GM19455 (cell line): ENCODE data around the gene WASHC2C.
"Not testable (repeated sequence)": the region's sequence is repeated elsewhere in the genome, so short reads cannot be mapped to it uniquely, and the experiment has no call there.

Experiments
- ATAC-seq: cut with Tn5 transposase; IDR thresholded peaks from one replicate; pipeline ENCODE4 v1.9.1; 2021; ENCODE audit not compliant: unreplicated experiment

Gene WASHC2C

DNA sequence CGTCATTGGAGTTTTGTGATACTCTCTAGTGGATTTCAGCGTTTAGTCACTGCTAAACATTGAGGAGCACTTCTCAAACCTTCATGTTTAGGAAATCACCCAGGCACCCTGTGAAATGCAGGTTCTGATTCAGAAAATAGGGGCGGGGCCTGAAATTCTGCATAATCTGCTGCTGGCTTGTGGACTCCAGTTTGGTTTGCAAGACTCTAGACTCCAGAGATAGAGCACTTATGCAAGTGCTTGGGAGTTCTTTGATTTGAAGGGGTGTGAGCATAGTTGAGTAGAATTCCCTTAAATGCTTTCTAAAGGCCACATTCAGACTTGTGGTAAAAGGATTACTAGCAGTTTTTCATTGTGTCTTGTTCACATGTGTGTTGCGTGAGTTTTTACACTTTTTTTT is 41.3 kb downstream of the WASHC2C start:
- not testable (repeated sequence) for ATAC-seq

DNA sequence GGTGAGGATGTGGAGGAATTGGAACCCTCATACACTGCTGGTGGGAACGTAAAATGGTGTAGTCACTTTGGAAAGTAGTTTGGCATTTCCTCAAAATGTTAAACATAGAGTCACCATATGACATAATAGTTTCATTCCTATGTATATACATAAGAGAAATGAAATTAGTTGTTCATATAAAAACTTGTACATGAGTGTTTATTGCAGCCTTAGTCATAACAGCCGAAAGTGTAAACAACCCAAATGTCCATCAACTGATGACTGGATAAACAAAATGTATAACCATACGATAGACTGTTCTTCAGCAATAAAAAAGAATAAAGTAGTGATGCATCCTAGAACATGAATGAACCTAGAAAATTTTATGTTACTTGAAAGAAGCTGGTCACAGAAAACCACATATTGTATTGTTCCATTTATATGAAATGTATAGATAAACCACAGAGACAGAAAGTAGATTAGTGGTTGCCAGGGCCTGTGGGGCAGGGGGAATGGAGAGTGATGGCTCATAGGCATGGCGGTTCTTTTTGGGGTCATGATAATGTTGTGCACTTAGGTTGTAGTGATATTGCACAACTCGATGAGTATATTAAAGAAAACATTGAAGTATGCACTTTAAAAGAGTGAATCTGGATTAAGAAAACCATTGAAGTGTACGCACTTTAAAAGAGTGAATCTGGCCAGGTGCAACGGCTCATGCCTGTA is 44.8 kb downstream of the WASHC2C start:
- not testable (repeated sequence) for ATAC-seq

DNA sequence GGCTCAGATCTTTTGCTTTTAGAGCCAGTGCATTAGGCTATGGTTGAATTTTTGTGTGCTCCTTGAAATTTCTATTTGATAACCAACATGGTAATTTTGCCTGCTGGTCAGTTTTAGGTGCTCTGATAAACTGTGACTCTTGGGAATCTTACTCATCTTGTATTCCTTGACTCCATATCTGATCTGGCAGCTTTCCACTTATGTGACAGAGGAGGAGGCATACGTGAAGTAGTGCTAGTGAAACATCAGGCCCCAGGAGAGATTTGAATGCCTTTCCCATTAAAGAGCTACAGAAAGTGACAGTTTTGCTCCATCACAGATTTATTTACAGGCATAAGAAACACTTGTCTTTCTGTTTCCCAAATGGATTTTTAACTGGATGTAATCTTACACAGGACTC is 59.2 kb downstream of the WASHC2C start:
- not testable (repeated sequence) for ATAC-seq

DNA sequence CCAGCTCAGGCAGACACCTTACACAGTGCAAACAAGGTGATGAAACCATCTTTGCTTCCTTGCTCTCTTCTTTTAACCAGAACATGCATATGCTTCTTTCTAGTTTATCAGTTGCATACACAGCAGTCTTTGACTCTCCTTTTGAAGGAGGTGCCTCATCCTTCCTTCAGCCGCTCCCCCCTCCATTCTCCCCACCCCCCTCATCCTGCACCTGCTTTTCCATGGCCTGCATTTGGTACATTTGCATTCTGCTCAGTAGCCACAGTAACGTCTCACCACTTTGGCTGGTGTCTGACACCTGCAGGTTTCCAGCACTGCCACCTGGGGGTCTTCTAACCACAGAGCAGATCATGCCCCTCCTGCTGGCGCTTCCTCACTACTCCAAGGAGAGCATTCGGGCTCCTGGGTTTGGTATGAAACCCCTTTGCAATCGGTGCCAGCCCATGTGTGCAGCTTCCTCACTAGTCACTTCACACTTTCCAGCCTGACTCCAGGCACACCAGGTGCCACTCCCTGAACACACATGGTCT is 60.2 kb downstream of the WASHC2C start:
- not testable (repeated sequence) for ATAC-seq

DNA sequence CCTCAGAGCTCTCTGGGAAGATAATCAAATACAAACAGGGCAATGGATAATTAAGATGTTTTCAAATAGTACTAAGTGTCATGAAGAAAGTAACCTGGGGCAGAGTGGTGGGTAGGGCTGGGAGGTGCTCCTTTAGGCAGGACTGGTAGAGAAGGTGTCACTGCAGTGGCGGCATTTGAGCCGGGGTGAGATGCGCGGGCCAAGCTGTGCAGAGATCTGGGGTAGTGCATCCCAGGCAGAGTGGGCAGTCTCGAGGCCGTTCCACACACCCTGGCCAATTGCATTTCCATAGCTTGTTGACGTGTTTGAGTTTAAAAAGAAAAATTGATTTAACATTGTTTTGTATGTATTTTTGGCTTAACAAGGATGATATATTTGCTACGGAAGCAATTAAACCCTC is 62.9 kb downstream of the WASHC2C start:
- not testable (repeated sequence) for ATAC-seq

DNA sequence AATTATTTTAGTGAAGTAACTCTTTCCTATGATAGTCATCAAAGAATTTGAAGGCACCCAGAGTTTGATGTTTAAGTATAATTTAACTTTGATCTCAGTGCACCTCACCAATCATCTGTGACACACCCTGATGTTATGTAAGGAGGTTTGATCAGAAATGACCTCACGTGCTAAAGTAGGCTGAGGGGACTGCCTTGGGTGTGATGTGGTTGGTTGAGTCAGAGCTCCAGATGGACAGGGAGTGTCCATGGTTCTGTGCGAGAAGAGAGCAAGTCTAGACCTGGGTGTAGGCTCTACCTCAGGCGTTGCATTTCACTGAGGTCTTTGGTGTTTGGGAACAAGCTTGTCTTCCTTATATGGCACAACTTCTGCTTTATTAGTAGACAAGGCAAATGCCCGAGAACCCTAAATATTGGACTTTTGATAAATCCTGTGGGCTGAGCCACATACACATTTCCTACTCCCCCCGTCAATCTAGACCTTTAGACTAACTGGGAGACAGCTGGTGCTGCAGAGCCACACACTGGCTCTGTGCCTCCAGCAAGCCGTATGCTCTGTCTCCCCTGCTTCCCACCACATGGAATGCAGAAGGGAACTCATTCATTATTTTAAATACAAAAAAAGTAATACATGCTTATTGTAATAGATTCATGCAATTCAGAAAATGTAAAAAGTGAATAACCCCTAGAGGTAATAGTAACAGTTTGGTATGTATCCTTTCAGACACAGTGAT is 63.8 kb downstream of the WASHC2C start:
- ATAC-seq: not testable (repeated sequence)

DNA sequence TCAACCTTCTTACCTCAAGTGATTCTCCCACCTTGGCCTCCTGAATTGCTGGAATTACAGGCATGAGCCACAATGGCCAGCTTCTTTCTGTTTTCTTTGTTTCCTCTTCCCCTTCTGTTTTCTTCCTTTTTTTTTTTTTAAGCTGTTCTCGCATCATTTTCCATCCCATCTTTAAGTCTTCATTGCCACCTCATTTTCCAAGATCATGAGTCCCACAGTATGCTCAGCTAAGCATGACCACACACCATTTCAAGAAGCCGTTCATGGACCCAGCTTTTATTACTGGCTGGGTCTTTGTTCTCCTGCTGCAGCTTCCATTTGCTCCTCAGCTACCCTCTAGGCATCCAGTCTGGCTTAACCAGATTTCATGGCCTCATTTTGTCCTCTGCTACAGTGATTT is 67.7 kb downstream of the WASHC2C start:
- not testable (repeated sequence) for ATAC-seq

DNA sequence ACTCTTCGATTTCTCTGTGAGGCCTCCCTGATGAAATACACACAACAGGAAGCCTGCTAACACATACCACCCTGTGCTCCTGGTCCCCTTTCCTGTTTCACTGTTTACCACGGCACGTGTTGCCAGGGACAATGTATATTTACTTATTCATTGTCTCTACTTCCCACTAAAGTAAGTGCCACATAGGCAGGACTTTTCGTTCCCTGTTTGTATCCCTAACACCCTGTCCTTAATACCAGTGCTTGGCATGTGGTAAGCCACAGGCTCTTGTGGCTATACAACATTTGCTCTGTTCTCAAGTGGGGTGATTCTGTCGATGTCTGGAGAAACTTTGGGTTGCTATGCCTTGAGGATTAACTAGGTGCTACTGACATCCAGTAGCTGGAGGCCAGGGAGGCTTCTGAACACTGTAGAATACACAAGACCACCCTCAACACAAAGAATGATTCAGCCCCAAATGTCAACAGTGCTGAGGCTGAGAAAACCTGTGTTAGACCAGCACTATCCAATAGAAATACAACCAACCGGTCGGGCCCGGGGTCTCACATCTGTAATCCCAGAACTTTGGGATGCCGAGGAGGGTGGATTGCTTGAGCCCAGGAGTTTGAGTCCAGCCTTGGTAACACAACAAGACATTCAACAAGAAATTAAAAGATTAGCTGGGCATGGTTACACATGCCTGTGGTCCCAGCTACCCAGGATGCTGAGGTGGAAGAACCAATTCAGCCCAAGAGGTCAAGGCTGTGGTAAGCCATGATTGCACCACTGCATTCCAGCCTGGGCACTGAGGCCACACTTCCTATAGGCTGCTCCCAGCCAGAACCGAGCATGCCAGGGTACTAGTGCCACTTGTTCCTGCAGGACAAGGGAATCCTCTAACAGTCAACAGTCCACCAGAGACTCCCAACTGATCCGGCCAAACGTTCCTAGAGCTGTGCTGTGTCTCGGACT is 76.3 kb downstream of the WASHC2C start:
- not testable (repeated sequence) for ATAC-seq

DNA sequence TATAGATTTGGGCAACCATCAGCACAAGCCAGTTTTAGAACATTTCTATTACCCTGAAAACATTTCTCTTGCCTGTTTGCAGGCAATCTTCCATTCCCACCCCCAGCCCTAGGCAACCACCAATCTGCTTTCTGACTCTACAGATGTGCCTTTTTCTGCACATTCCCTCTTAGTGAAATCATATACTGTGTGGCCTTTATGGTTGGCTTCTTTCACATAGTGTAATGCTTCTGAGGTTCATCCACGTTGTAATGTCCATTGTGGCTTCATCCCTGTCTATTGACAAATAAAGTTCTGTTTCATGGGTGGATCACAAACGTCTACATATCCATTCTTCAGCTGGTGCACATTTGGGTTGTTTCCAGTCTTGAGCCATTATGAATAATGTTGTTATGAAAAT is 77.9 kb downstream of the WASHC2C start:
- not testable (repeated sequence) for ATAC-seq

DNA sequence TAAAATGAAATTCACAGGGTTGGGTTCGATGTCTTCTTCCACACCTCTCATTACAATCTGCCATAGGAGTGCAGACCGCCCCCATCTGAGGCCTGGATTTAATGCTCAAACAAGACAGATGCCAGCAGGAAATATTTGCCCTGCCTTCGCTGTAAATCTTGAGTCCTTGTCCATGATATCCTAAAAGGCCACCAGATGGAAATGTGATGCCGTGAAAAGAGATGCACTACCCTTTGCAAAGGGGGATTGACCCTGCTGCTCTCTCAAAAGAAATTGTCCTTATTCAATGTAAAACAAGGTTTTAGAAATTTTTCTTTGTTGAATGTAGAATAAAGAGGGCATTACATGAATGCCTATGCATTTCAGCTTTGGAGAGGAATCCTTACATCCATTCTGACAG is 82.8 kb downstream of the WASHC2C start:
- no peak for ATAC-seq

DNA sequence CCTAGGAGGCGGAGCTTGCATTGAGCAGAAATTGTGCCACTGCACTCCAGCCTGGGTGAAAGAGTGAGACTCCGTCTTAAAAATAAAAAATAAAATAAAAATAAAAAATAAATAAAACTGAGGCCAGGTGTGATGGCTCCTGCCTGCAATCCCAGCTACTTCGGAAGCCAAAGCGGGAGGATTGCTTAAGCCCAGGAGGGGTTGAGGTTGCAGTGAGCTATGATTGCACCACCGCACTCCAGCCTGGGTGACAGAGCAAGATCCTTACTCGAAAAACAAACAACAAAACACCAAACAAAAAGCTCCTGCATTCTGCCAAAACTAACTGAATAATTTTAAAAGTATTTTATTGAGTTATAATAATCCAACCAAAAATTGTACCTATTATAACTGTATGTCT is 84.0 kb downstream of the WASHC2C start:
- ATAC-seq: no peak

DNA sequence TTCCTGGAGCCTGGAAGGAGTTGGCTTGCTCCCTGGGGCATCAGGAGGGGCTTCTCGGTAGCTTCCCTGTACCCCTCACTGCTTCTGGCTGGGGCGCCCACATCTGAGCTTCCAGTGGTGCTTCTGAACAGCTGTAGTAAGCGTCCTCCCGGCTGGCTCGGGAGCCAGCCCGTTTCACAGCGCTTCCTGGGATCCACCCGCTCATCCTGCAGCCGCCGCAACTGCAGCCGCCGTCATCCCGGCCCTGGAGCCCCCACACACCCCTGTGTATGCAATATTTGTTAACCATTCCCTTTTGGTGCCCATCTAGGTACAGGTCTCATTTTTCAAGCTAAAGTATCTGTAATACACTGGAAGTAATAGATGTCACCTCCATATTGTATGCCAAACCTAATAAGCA is 85.9 kb downstream of the WASHC2C start:
- ATAC-seq: not testable (repeated sequence)

DNA sequence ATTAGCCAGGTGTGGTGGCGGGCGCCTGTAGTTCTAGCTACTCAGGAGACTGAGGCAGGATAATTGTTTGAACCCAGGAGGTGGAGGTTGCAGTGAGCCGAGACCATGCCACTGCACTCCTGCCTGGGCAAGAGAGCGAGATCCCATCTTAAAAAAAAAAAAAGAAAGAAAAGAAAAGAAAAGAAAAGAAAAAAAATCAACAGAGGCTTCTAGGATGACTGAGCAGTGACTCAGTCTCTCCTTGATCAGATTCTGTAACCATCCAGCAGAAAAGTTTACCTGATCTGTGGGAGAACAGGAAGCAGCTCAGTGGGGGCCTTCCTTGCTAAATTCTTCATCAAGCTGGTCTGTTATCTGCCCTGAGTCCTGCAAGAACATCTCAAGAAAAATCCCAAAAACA is 87.1 kb downstream of the WASHC2C start:
- ATAC-seq: not testable (repeated sequence)

DNA sequence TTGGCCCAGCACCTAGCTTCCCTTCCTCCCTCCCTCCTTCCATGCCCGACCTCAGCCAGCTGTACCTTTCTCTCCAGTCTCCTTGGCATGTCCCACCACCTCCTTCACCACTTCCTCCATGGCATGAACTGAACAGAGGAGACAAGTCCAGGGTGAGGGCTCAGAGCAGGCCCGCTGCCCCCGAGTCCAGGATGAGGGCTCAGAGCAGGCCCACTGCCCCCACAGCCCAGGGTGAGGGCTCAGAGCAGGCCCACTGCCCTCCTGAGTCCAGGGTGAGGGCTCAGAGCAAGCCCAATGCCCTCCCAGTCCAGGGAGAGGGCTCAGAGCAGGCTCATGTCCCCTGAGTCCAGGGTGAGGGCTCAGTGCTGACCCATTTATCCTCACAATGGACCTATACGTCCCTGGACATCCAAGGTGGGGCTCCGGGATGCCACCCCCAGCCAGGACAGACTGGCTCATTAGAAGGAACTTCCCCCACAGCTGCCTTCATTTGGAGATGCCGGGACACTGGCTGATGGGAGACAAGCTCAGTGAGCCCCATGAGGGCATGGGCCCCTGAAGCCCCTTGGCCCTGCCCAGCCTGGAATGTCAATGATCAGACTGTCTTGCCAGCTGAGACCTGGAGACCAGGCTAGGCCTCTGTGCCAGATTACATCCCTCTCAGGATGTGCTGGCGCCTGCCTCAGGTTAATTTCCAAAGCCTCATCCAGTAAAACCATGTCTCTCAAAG is 90.2 kb downstream of the WASHC2C start:
- no peak for ATAC-seq

DNA sequence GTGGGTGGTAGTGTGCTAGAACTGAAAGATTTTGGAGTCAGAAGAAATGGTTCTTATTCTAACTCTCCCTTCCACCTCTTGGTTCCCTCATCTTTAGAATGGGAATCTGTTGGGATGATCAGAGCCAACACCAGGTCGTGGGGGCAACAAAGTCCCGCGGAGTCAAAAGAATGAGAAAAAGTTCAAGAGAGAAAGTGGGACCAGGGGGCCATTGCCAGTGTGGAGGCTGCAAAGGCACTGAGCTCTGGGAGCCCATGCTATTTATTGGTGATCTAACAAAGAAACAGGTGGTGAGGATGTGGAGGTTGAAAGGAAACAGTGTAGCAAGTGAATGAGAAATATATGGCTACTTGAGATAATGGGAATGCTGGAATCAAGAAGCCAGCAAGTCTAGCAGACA is 90.8 kb downstream of the WASHC2C start:
- ATAC-seq: no peak

DNA sequence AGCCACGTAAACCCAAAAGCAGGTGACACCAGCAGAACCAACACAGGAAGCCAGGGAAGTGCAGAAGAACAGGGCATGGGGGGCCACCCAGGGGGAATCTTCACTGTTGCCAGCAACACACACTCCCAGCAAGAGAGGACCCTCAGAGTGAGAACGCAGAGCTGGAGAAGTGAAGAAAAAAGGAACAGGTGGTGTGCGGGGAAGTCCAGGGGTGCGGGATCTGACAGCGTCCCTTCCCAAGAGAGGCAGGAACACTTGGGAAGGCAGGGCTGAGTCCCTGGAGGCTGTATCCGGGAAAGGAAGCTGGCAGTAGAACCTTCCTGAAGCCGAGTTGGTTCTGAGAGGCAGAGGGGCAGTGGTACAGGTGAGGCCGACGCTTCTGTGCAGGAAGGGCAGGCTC is 92.5 kb downstream of the WASHC2C start:
- no peak for ATAC-seq

DNA sequence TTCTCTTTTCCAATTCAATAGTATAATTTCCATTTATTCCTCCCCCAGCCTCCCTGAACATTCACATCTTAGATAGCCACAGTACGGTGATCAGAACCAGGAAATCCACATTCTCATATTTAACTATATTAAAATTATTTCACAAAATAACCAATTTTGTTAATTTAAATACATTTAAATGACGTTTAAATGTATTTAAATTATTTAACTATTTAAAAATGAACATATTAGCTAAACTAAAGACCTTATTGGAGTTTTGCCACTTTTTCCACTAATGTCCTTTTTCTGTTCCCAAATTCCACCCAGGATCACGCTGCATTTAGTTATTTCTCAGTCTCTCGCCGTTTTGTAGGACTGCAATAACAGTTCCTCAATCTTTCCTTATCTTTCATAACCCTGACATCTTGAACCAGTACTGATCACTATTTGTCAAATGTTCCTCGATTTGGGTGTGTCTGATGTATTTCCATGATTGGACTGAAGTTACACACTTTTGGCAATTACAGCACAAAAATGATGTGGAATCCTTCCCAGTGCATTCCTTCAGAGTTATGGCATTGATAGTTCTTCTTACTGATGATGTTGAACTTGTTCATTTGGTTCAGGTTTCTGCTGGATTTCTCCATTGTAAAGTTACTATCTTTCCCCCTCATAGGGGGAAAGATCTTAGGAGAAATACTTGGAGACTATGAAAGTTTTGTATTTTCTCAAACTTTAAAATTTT is 93.2 kb downstream of the WASHC2C start:
- ATAC-seq: not testable (repeated sequence)

DNA sequence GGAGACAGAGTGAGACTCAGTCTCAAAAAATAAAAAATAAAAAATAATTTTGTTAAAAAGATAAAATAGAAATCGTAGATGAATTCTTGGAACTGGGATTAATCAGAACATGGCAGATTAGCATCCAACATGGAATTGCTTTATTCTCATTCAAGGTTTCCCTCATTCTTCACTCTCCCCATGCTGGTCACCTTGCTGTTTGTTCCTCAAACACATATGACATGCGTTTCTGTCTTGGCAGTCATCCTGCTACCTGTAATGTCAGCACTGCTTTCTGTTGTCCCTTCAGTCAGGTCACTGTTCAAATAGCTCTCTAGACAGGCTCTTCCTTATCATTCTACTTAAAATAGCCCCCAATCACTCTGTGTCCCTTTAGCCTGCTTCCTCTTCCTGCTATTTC is 95.9 kb downstream of the WASHC2C start:
- ATAC-seq: not testable (repeated sequence)
